HG03342 (cell line): ENCODE results near the gene ARHGAP9.
"Not testable (repeated sequence)": the region's sequence is repeated elsewhere in the genome, so short reads cannot be mapped to it uniquely, and the experiment has no call there.

Experiments
- ATAC-seq: cut with Tn5 transposase; IDR thresholded peaks from one replicate; pipeline ENCODE4 v1.9.1; 2021; ENCODE audit warnings: mild to moderate bottlenecking, moderate library complexity; ENCODE audit not compliant: unreplicated experiment

Gene ARHGAP9

GRCh38 chr12:57495051-57495701, 15.5 kb upstream of the ARHGAP9 start:
- not testable (repeated sequence) for ATAC-seq

GRCh38 chr12:57491393-57492280, 12.0 kb upstream of the ARHGAP9 start:
- no peak for ATAC-seq

DNA sequence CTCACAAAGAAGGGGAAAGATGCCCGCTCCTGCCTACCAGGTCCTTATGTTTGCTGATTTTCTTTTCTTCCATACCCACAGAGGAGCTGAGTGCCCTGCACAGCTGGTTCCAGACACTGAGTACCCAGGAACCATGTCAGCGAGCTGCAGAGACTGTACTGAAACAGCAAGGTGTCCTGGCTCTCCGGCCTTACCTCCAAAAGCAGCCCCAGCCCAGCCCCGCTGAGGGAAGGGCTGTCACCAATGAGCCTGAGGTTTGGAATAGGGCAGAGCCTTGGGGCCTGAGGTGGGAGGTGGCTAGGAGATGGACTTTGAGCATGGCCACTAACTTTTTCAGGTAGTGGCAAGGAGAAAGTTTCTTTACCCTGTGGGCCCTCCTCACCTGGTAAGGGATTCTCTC, 10.5 kb upstream of the ARHGAP9 start:
- no peak for ATAC-seq

GRCh38 chr12:57489157-57489641, 9.5 kb upstream of the ARHGAP9 start:
- no peak for ATAC-seq

DNA sequence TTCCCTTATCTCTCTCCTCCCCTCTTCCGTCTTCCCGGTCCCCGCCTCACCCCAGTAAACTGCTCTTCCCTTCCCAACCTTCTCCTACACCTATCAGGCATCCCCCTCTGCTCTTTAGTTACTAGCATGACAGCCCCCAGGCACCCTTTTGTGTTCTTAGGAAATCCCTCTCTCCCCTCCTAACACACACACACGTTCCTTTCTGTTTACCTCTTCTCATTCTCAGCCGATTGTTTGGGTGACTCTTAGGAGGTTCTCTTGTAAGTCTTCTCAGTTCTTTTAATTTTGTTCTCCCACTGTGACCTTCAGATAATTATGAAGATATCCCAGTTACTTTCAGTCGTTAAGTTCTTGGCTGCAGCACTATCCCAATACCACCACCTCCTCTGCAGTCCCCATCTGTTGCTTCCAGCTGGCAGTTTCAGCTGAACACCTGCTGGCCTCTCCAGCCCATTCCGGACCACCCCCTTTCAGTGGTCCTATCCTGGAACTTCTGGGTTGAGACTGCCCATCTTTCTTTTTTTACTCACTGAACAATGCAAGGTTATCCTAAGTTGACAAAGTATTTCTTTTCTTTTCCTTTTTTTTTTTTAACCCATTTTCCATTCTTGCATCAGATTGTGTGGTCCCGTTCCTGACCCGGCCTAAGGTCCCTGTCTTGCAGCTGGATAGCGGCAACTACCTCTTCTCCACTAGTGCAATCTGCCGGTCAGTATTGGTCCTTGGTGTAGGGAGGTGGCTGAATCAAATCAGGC, 8.9 kb upstream of the ARHGAP9 start:
- no peak for ATAC-seq

- ATAC-seq, result peak; percentile 96
Observed at GRCh38 chr12:57487597-57488401, 8.1 kb upstream of the ARHGAP9 start, which contains the start of gene MARS1. Gene MARS1, plus strand, starts transcription at chr12:57488068. Its CDS starts 23 bp downstream, at chr12:57488091.

- ATAC-seq, result no peak
Observed at GRCh38 chr12:57487055-57487596, 7.5 kb upstream of the ARHGAP9 start.

DNA sequence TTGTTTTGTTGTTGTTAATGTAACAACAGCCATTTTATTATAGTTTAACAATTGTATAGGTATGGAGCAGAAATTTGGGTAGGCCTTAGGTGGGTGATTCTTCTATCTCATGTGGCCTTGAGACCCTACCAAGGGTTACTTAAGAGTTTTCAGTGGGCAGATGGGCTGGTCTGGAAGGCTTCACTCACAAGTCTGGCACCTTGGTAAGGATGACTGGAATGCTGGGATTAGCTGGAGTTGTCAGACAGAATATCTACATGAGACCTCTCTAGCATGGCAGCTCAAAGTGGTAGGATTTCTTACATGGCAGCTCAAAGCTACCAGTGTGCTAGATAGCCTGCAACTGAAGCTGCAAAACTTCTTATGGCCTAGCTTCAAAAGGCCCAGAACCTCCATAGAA, 6.0 kb upstream of the ARHGAP9 start:
- ATAC-seq, result no peak

DNA sequence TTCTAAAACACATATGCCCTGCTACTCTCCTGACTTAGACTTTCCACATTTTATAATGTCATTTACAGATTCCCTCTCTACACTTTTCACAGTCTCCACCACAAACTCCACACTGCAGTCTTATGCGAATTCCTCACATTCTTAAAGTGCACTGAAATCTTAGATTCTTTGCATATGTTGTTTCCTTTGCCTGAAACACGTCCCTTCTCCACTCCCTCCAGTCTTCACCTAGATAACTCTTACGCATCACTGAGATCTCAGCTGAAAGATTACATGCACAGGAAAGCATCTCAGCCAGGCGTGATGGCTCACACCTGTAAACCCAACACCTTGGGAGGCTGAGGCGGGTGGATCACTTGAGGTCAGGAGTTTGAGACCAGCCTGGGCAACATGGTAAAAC, 3.8 kb upstream of the ARHGAP9 start:
- ATAC-seq, result no peak

GRCh38 chr12:57481671-57482070, 2.0 kb upstream of the ARHGAP9 start:
- ATAC-seq, result no peak

- no peak for ATAC-seq
Observed at GRCh38 chr12:57479043-57479375, 657 bp downstream of the ARHGAP9 start.

DNA sequence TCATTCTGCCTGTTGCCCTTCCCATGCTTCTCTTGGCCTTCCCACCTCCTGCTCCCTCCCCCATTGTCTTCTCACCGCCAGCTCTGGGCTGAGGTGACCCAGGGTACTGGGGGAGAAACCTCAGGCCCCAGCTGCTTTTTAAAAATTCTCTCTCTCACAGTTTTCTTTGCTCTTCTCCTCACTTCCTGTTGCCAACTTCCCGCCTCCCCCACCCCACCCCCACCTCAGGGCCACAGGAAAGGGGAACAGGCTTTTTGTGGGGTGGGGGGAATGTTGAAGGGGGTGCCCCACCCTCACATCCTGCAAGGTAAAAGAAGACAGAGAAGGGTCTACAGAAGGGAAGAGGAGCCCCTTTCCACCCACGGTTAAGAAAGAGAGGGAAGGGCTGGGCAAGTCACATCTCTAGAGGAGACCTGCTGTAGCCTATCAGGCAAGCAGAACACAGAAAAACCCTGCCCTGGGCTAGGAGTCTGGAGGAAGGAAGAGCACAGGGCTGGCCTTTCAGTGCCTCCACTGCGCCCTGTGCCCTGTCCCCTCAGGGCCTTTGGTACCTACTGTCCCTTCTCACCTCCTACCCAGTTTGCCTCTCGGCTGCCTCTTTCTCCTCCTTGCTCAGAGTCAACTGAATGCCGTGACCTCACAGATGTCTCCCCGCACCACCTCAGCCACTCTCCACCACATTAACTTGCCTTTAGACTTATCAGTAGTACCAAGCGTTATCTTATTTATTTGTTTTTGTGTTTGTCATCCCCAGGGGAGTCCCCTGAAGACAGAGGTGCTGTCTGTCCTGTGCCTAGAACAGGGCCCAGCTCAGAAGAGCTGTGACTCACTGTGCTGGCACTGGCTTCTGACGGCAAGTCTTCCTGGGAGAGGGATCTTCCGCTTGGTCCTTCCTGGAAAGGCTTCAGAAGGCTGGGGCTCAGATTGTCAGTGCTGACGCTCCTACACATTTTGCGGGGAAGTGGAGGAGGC, 1.7 kb downstream of the ARHGAP9 start:
- ATAC-seq, result peak; percentile 36

GRCh38 chr12:57476993-57477709, 2.5 kb downstream of the ARHGAP9 start:
- no peak for ATAC-seq

GRCh38 chr12:57476162-57476992, 3.3 kb downstream of the ARHGAP9 start:
- ATAC-seq, result peak; percentile 48

GRCh38 chr12:57475271-57476161, 4.2 kb downstream of the ARHGAP9 start:
- no peak for ATAC-seq

DNA sequence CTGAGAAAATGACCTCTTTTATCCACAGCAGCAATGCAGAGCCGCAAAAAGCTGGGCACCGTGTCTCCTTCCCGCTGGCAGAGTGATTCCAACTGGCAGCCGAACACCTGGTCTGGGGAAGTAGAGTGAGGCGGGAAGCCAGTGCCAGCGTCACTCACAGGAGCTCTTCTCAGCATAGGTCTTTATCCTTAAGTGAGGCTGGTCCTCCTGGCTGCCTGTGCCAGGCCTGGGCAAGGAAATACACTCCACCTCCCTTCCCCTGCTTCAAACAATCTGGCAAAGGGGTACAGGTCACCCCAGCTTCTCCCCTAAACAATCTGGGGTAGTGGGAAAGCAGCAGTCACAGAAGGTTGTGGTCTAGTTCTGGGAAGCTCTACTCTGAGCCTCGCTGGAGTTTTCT, 4.8 kb downstream of the ARHGAP9 start:
- no peak for ATAC-seq

- ATAC-seq, result no peak
Observed at GRCh38 chr12:57474430-57474829, 5.2 kb downstream of the ARHGAP9 start.
